Lung (tissue), 12 donors: Measurements from ENCODE around the gene NUP210. TPM values are rescaled to one million over a fixed set of nuclear protein-coding genes. Genes with fewer than 3 reads are reported as not detected.
A peak's percentile ranks its signal among the peaks of the same experiment; 100 is the strongest.

Experiments used
- ATAC-seq: fragments of 200-7000 bp; cut with Tn5 transposase; one replicate; pipeline ENCODE4 v1.9.1; 2020; ENCODE audit warnings: moderate number of reproducible peaks; ENCODE audit not compliant: insufficient read depth, low FRiP score
- DNase-seq, 3 donors: peaks; one replicate each; pipeline ENCODE4 v3.0.0-alpha.2; 2013 to 2017
- H3K27ac ChIP-seq, 2 donors: one replicate each; pipeline ENCODE4 v1.5.1; 2013; ENCODE audit warnings: mild to moderate bottlenecking in 2 of 2, moderate library complexity in 2 of 2, control low read depth in 1 of 2, inconsistent platforms in 1 of 2, low read depth in 1 of 2, low read length in 1 of 2
- H3K27me3 ChIP-seq, 3 donors: one replicate each; pipeline ENCODE4 v1.5.1; 2013; ENCODE audit warnings: low read length in 2 of 3; ENCODE audit not compliant: control insufficient read depth in 3 of 3, insufficient read depth in 3 of 3
- H3K36me3 ChIP-seq, 4 donors: one replicate each; pipeline ENCODE4 v1.5.1; 2013; ENCODE audit warnings: low read length in 4 of 4, mild to moderate bottlenecking in 1 of 4, moderate library complexity in 1 of 4; ENCODE audit not compliant: control insufficient read depth in 4 of 4, insufficient read depth in 4 of 4
- H3K4me1 ChIP-seq, 5 donors: one replicate each; pipeline ENCODE4 v1.5.1; 2013; ENCODE audit warnings: low read length in 5 of 5, mild to moderate bottlenecking in 2 of 5, moderate library complexity in 1 of 5; ENCODE audit not compliant: control insufficient read depth in 5 of 5, insufficient read depth in 5 of 5
- H3K4me3 ChIP-seq: one replicate; pipeline ENCODE4 v1.5.1; 2013; ENCODE audit warnings: mild to moderate bottlenecking, control low read depth, moderate library complexity
- H3K9ac ChIP-seq, 2 donors: one replicate each; pipeline ENCODE4 v1.5.1; 2013; ENCODE audit warnings: low read length in 2 of 2, control low read depth in 1 of 2; ENCODE audit not compliant: insufficient read depth in 1 of 2
- H3K9me3 ChIP-seq, 4 donors: one replicate each; pipeline ENCODE4 v1.5.1; 2013; ENCODE audit warnings: low read length in 3 of 4, mild to moderate bottlenecking in 1 of 4, moderate library complexity in 1 of 4; ENCODE audit not compliant: control insufficient read depth in 4 of 4, insufficient read depth in 3 of 4
- WGBS, 2 donors: extraction: QIAGEN DNeasy Blood & Tissue Kit; methylation state at CpG; one replicate each; pipeline ENCODE4 v1.1.7; 2013; 5-methylcytosine and 5-hydroxymethylcytosine counted together
- polyA plus RNA-seq, 2 donors: library from polyadenylated mRNA; stranded (reverse); fragments of 200-250 nt; gene quantifications; one replicate each; pipeline ENCODE4 v1.2.1, GENCODE V29; 2013
- total RNA-seq, 2 donors: library from RNA; depleted of rRNA in 1 of 2; stranded (reverse); fragments of >200 nt in 1 of 2; gene quantifications; one replicate each; pipeline ENCODE4 v1.2.1, GENCODE V29; 2014 to 2021
- TF ChIP-seq, protein P1 (sequence below): IDR thresholded peaks from 2 replicates; pipeline ENCODE4 v1.5.1; 2012; ENCODE audit warnings: mild to moderate bottlenecking; ENCODE audit errors: control extremely low read depth, extremely low read depth
- donor health status: control.
- donor health status: control.
- donor health status: Bipolar disorder and iron deficiency.
- donor health status: healthy.
- donor health status: DM: yes; HTN: yes; CAD: no.

Gene NUP210
- total and polyA plus RNA-seq, 4 donors, result 5.4 to 20.4 (median 10.5) TPM

DNA sequence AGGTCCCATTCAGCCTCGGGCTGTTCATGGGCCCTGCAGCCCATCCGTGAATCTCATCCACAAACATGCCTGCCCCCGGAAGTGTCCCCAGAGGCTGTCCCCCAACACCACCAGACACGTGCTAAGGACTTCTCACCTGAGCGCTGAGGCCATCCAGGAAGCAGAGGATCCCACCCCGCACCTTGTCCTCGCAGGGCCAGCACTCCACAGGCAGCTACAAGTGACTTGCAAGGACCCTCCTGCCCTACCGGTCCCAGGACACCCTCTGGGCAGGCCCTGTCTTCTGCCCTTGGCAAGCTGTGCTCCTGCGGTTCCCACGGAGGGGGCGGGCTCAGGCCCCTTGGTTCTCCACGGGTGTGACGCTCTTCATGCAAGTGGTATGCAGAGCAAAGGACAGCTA lies 146.0 kb downstream of the NUP210 start:
- peaks cover 0 to 9% (median 2%) of the 10 kb centered on the region in 4 donors for H3K9me3 ChIP-seq
- no peak for ATAC-seq
- H3K27ac ChIP-seq, result no peak overlapping the region
- no peaks in the 10 kb centered on the region for H3K36me3 ChIP-seq
- TF ChIP-seq, protein P1, sequence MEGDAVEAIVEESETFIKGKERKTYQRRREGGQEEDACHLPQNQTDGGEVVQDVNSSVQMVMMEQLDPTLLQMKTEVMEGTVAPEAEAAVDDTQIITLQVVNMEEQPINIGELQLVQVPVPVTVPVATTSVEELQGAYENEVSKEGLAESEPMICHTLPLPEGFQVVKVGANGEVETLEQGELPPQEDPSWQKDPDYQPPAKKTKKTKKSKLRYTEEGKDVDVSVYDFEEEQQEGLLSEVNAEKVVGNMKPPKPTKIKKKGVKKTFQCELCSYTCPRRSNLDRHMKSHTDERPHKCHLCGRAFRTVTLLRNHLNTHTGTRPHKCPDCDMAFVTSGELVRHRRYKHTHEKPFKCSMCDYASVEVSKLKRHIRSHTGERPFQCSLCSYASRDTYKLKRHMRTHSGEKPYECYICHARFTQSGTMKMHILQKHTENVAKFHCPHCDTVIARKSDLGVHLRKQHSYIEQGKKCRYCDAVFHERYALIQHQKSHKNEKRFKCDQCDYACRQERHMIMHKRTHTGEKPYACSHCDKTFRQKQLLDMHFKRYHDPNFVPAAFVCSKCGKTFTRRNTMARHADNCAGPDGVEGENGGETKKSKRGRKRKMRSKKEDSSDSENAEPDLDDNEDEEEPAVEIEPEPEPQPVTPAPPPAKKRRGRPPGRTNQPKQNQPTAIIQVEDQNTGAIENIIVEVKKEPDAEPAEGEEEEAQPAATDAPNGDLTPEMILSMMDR, result no peak
- peak in 1 of 3 donors; percentile 9 for DNase-seq
- H3K4me1 ChIP-seq, result peaks cover 0 to 21% (median 0%) of the 10 kb centered on the region in 5 donors
- peaks cover 0 to 5% (median 0%) of the 10 kb centered on the region in 3 donors for H3K27me3 ChIP-seq
- WGBS, 2 donors, result 56 to 70% methylated on average over 13 of the region's 13 CpGs
- H3K9ac ChIP-seq, result no peak overlapping the region
- H3K4me3 ChIP-seq, result no peak overlapping the region

DNA sequence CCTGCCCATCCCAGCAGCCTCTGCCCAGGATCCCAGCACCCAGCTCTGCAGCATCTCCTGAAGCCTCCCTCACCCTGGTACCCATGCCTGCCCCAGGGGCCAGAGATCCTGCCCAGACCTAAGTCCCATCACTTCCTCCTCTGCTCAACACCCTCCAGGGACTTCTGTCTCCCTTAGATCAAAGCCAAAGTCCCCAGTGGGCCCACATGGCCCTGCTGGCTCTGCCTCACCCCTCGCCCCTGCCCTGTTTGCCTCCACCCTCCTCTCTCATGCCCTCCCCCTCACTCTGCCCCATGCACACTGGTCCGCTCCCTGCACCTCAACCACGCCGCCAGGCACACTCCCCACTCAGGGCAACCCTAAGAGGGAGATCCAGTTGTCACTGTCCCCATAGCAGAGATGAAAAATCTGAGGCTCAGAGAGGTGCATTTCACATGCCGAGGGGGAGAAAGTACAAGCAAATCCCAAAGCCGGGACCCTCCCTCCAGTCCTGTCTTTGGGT lies 146.5 kb downstream of the NUP210 start:
- peaks cover 0 to 5% (median 0%) of the 10 kb centered on the region in 3 donors for H3K27me3 ChIP-seq
- H3K4me3 ChIP-seq, result no peak overlapping the region
- WGBS, 2 donors, result 83 to 93% methylated on average over 6 of the region's 6 CpGs
- no peaks in the 10 kb centered on the region for H3K36me3 ChIP-seq
- H3K9me3 ChIP-seq, result peaks cover 0 to 12% (median 2%) of the 10 kb centered on the region in 4 donors
- H3K9ac ChIP-seq, result no peak overlapping the region
- H3K4me1 ChIP-seq, result peaks cover 0 to 21% (median 0%) of the 10 kb centered on the region in 5 donors
- H3K27ac ChIP-seq, result no peak overlapping the region
- peak in 1 of 3 donors; percentile 6 for DNase-seq
- TF ChIP-seq, protein P1, result no peak
- ATAC-seq, result no peak

DNA sequence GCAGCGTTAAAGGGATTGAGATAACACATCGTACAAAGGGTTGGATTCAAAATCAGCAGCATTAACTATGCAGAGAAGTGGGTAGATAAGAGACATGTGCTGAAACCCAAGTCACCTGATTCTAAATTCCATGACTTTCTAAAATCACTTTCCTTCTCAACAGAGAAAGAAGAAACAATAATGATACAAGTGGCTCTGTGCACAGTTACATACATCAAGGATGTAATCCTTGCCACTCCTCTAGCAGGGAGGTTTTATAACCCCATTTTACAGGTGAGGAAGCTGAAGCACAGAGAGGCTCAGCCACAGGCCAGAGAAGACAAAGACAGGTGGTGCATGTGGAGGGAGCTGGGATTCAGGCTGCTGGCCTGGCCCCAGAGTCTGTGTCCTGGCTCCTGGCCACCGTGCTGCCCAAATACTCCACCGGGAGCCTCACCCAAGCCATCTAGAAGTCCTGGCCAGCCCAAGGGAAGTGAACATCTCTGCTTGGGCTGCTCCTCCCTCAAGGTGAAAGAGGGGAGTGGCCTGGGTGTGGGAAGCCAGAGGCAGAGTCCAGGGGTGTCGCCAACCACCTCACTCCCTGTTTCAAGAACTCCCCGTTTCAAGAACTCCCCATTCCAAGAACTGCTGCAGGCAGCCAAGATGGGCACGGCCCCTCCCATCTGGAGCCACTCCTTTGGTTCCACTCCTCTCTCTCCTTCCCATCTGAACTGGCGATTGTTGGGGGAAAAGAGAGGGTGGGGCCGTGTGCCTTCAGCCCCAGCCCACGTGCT lies 147.1 kb downstream of the NUP210 start:
- Histone ChIP-seq H3K9me3 (peaks cover 0 to 12% (median 2%) of the 10 kb centered on the region in 4 donors), H3K4me3 (no peak overlapping the region), H3K9ac (no peak overlapping the region), H3K4me1 (peaks cover 0 to 19% (median 0%) of the 10 kb centered on the region in 5 donors), H3K27me3 (peaks cover 0 to 5% (median 0%) of the 10 kb centered on the region in 3 donors), H3K27ac (no peak overlapping the region), H3K36me3 (no peaks in the 10 kb centered on the region)
- TF ChIP-seq, protein P1, result no peak
- ATAC-seq (no peak), DNase-seq (peak in 1 of 3 donors; percentile 11)
- 57 to 74% methylated on average over 9 to 10 of the region's 10 CpGs for WGBS, 2 donors
